GM20000 (cell line): Measurements from ENCODE around the gene ARGLU1.

Source experiments
- DNase-seq: peaks from one replicate; pipeline ENCODE4 v3.0.0; 2012; ENCODE audit warnings: low spot score
- TF ChIP-seq, protein P1 (sequence below): IDR thresholded peaks from 2 replicates; pipeline ENCODE4 v1.5.1; 2012; ENCODE audit warnings: mild to moderate bottlenecking, control low read depth; ENCODE audit errors: extremely low read depth, missing control alignments

ARGLU1 gene

DNA sequence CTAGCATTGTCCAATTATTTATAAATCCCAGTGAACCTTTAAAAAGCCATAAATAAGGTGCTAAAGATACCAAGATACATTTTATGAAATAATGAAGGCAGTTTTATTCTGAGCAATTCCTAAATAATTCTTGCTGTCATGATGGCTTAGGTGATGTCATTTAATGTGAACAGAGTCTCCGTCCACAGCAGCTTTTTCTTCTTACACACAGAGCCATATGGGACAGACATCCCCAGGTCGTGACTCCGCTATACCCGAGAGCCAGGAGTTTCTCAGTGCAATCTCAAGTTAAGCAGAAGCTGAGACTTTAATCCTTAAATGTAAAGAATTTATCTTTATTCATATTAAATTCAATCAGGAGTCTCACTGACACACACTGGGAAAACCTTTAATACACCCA is 62.2 kb downstream of the ARGLU1 start:
- TF ChIP-seq, protein P1, sequence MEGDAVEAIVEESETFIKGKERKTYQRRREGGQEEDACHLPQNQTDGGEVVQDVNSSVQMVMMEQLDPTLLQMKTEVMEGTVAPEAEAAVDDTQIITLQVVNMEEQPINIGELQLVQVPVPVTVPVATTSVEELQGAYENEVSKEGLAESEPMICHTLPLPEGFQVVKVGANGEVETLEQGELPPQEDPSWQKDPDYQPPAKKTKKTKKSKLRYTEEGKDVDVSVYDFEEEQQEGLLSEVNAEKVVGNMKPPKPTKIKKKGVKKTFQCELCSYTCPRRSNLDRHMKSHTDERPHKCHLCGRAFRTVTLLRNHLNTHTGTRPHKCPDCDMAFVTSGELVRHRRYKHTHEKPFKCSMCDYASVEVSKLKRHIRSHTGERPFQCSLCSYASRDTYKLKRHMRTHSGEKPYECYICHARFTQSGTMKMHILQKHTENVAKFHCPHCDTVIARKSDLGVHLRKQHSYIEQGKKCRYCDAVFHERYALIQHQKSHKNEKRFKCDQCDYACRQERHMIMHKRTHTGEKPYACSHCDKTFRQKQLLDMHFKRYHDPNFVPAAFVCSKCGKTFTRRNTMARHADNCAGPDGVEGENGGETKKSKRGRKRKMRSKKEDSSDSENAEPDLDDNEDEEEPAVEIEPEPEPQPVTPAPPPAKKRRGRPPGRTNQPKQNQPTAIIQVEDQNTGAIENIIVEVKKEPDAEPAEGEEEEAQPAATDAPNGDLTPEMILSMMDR = no peak
- DNase-seq = no peak

DNA sequence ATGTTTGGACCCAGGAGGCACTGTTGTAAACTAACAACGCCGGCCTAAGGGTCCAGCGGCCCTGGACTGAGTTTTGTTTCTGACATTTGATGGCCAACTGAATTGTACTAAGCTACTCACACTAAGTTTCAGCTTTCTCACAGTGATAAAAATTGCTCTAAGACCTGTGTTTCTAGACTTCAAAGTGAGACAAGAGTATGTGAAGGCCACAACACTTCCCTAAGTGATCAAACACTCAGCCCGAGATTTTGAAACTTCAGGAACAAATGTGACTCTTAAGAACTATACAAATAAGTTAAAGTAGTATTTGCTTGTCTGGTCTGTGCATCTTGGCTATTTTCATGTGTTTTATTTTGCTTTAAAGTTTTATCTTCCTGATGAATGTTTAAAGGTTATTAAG is 62.6 kb downstream of the ARGLU1 start:
- TF ChIP-seq, protein P1 = no peak
- no peak for DNase-seq

DNA sequence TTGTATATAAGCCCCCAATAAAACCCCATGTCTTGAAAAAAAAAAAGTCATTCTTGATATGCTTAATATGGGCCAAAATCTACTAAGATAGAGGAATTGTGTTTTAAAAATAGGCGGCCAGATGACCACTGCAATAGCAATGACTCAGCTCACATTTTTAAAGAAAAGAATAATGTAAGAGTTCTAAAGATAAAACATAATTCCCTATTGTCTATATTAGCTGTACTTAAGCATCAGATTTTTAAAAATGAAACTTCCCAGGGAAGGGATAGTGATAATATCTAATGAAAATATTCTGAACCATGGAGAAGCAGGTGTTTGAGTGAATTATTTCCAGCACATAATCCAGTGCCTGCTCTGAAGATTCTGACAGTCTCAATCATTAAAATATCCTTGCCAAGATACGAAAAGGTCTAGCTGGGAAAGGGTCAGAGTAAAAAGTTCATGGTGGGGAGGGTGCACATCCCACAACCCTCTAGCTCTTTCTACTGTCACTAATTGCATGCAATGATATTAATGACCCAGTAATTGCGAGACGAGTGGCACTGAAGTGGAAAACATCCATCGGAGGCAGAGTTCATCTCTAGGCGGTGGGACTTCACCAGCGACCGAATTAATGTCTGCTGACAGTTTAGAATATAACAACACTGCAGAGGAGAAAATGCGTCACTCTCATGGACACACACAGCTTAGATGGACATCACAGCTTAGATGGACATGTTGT is 64.0 kb downstream of the ARGLU1 start:
- DNase-seq = no peak
- TF ChIP-seq, protein P1 = no peak

DNA sequence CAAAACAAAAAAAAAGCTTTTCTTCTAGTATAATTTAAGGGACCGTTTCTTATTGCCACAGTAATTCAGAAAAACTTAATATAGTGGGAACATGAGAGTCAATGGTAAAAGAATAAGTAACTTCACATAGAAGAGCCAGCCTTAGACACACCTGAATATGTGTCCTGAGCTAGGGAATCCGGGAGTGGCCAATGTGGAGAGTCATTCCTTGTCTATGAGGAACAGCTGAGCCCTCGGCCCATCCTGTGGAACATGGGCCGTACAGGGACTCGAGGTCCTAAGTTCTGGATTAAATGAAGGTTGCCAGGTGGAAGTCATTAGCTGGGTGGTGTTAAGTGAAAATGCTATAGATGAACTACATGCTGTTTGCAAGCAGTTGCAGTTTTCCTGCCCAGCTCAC is 64.7 kb downstream of the ARGLU1 start:
- no peak for DNase-seq
- TF ChIP-seq, protein P1 = no peak

DNA sequence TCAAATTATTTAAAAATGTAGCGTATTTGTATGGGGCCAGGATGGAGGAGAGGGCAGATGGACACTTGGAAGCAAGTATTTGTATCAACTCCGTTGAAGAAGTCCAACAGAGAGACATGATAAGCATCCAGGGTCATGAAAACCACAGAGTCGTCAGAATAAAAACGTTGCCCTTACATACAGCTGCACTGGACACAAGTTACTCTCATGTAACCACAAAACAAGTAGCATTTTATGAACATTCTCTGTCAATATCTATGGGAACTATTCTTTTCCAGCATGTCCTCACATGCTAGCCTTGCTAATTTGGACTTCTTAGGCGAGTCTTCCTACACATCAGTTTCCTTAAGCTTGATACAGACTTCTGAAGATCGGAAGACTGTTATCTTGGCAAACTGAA is 67.5 kb downstream of the ARGLU1 start:
- TF ChIP-seq, protein P1 = no peak
- DNase-seq = no peak

DNA sequence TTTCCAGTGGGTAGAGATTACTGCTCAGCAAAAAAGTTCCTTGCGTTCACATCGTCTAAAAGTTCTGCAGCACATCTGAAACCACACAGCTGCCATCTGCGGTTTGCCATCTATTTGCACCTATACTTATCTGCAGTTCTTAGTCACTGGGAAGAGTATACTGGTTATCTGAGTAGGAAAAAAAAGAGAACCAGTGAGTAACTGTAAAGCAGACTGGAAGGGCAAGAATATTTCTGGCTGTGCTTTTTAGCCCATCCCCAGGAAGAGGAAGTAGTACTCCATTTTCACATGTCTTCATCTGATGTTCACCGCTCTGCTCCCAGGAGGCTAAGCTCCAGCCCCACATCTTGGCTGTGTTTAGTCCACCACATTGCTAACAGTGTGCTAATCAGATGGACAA is 68.0 kb downstream of the ARGLU1 start:
- TF ChIP-seq, protein P1 = no peak
- DNase-seq = no peak

DNA sequence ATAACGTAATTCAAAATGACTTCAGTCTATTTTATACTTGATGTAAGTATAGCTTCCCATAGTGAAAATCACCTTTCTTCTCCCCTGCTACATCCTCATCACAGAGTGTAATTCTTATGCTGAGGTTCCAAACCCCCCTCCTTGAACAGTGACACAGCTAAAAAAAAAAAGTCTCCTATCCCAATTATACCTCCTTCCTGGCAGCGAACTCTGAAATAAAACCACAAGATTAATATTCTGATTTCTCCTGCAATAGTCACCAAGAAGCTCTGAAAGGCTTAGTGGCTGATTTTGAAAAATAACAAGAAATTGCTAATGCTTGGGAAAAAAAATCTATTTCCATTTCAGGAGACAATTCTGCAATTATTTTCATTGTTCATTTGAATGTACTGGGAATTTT is 68.8 kb downstream of the ARGLU1 start:
- no peak for DNase-seq

More for the DNA sequence above, 68.8 kb downstream of the ARGLU1 start:
- TF ChIP-seq, protein P1 = no peak
